GM18502 (cell line): Measurements from ENCODE around the gene GLT6D1.
"Not testable (repeated sequence)": the region's sequence is repeated elsewhere in the genome, so short reads cannot be mapped to it uniquely, and the experiment has no call there.

ENCODE experiments used
- ATAC-seq: cut with Tn5 transposase; IDR thresholded peaks from one replicate; pipeline ENCODE4 v1.9.1; 2021; ENCODE audit warnings: mild to moderate bottlenecking; ENCODE audit not compliant: unreplicated experiment, poor library complexity

The GLT6D1 gene, protein sequence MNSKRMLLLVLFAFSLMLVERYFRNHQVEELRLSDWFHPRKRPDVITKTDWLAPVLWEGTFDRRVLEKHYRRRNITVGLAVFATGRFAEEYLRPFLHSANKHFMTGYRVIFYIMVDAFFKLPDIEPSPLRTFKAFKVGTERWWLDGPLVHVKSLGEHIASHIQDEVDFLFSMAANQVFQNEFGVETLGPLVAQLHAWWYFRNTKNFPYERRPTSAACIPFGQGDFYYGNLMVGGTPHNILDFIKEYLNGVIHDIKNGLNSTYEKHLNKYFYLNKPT

DNA sequence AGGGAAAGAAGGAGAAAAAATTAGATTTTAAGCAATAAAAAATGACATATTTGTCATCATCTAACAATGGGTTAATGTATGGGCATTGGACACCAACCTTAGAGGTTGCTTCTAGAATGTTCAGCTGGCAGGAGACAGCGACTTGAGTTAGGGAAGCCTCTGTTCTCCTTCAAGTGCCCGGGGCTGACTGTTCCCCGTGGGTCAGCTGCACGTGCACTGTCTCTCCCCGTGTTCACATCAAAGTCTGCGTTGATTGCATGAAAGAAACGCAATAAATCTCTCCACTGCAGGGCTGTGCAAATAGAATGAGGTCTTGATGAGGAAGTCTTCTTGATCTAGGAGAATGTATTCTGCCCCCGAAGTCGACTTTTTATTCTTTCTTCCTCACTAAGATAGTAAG lies at the start of gene GLT6D1:
GLT6D1 (minus strand) TSS at position 345 of the 400 bp plus-strand sequence. CDS start 353 bp downstream, outside the sequence.
- no peak for ATAC-seq

DNA sequence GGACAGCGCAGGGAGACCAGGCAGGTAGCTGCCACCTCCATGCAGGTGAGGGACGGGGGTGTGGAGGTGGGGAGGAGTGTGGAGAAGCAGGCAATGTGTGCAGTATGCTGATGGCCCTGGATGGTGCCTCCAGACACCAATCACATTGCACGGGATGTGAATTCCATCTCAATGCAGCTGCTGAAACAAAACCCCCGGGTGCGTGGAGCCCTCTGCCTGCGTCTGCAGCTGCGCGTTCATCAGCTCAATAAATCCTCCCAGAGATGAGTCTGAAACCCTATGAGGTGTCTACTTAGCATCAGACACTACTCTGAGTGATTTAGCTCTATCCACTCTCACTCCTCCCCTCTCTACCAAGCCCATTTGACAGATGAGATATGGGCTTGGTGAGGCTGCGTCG lies 49.7 kb upstream of the GLT6D1 start:
- no peak for ATAC-seq

DNA sequence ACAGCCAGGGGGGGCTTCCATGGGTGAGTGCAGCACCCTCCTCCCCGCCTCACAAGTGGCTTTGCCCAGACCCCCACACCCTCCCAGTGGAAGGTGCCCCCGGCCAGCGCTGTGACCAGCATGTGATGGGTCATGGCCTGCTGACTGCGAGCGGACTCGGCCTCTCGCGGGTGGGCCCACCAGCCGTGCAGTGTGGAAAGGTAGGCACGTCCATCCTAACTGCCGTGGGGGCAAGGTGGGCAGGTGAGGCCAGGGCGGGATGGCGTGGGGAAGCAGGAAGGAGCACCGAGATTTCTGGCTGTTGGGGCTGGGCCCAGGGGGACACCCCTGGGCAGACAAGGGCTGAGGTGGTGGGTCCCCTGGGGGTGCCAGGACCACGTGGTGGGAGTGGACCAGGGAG lies 47.9 kb upstream of the GLT6D1 start:
- no peak for ATAC-seq

DNA sequence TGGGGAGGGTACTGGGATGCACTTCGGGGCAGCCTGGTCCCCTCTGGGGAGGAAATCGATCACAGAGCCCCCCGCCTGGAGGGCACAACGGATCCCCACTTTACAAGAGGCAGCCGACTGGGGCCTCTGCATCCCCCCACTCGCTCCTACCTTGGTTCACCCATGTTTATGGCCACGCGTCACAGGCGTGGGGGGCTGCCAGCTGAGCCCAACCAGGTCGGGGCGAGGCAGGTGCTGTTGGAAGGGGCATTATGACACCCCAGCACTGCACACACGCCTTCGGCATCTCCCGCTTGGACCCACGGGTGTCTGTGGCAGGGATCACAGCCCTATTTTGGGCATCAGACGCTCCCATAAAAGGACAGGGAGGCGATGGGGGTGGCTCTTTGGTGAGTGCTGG lies 45.4 kb upstream of the GLT6D1 start:
- ATAC-seq, result no peak

DNA sequence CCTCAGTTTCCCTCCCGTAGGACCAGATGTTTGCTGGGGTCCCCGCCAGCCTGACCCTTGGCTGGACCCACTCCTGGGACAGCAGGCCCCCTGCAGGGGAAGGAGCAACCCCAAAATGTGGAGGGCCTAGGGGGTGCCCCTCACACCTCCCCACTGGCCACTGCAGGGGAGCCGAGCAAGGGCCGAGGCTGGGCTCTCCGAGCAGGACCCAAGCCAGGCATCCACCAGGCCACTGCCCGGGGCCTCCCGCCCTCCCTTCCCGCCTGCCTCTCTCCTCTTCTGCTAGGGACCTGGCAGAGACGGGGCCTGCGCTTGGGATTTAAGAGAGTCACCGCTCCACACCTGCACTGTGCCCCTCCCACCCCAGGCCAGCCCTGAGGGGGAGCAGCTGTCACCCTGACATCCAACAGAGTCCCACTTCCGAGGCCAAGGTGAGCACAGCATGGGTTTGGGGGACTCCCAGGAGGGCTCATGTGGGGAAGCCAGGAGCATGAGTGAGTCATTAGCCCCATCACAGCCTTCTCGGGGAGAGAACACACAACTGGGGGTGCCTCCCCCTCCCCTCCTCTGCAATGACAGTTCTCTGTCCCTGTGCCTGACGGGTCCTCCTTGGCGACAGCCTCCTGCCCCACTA lies 44.2 kb upstream of the GLT6D1 start:
- no peak for ATAC-seq

DNA sequence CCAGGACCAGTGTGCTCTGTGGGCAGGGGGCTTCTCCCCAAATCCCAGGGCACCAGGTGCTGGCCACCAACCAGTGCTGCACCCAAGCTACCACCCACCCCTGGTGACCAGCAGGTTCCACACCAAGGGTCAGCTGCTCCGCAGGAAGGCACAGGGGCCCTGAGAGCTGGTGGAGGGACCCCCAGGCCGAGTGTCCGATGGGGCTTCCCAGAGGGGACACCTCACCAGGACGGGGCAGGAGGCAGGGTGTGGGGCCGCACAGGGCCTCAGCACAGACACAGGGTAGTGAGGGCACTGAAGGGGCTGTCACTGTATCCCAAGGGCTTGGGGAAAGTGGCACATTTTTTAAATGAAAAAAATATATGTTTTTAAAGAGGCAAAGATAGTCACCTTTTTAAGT lies 41.8 kb upstream of the GLT6D1 start:
- no peak for ATAC-seq

DNA sequence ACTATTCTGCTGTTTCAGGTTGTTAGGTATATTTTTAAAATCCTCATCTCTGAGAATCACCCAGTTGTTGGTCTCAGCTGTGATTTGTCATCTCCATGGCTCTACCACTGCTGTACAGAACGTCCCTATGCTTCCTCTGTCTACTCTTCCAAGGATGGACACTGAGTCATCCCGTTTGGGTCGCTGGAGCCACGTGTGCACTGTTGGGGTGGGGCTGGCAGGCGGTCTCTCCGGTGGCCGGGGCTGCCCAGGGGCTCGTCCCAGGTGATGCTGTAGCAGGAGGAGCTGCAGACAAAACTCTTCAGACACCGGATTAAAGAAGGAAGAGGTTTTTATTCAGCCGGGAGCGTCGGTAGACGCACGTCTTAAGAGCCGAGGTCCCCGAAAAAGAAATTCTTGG lies 40.7 kb upstream of the GLT6D1 start:
- no peak for ATAC-seq

DNA sequence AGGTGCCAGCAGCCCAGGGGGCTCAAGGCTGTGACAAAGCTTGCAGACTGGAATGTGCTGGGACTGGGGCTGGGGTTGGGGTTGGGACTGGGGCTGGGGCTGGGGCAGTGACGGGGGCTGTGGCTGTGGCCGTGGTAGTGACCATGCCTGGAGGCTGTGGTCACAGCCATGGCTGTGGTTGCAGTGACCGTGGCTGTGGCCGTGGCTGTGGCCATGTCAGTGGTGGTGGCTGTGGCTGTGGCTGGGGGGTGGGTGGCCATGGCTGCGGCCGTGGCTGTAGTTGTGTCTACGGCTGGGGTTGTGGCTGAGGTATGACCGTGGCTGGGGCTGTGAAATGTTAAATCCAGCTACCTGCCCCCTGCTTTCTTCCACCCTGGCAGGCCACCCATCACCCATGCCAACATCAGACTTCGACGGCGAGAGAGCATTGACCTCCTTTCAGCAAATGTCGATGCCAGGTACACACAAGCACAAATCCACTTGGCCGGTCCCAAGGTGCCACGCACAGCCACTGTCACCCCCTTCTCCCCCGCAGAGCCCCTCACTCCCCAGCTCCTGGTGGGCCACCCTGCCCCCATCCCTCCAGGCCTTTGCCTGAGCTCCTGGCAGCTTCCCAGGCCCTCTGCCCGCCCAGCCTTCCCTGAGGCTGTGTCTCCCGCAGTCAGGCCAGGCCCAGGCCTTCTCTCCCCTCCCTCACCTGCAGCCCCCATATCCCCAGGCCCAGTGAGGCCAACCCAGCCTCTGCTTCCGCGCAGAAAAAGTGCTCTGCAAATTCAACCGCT lies 39.1 kb upstream of the GLT6D1 start:
- no peak for ATAC-seq

DNA sequence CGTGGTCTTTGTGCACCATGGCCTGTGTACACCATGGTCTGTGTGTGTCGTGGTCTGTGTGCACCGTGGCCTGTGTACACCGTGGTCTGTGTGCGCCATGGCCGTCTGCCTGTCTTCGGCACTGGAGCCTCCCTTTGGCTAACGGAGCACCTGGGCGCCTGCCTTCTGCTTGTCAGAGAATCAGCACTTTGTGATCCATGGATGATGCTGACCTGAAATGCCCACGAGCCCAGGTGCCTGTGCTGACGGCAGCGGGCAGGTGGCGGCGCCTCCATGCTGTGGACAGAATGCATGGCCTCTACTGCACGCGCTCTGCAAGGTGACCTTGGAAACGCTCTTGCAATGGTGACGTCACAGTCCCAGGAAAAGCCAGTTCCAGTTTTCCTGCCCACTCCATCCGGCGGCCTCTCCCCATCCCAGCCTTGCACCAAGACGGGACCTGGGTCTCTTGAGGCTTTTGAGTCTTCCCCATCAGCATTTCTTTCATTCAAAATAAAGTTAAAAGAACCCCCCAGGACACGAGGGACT lies 38.4 kb upstream of the GLT6D1 start:
- no peak for ATAC-seq

DNA sequence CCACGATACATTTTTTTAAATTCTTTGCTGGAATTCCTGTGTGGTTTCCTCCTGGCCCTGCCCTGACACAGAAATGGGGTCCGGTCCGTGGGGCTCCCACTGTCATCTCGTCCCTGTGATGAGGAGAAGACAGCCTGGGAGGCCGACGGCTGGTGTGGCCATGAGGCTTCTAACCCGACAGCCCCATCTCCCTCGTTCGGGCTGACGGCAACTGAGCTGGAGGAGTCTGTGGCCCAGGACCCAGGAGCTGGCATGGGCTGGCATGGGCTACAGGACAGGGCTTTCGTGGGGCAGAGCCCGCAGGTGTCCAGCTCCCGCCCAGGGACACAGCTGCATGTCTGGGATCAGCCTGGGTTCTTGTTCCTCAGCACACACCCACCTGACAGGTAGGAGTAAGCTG lies 37.6 kb upstream of the GLT6D1 start:
- ATAC-seq, result no peak

DNA sequence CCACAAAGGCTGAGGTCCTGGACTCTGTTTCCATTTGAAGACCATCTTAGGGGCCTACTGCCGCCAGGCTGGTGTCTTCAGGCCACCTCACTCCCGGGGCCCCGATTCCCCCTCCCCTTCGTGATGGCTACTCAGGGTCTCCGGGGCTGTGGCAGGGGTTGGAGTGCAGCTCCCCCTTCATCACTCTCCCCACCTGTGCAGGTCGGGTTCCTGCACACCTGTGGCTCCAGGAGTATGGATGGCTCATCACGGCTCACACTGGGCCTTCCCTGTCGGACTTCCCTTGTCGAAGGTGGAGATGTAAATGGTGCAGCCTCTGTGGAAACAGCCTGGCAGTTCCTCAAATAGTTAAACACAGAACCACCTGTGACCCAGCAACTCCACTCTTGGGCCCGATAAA lies 35.6 kb upstream of the GLT6D1 start:
- ATAC-seq, result no peak

DNA sequence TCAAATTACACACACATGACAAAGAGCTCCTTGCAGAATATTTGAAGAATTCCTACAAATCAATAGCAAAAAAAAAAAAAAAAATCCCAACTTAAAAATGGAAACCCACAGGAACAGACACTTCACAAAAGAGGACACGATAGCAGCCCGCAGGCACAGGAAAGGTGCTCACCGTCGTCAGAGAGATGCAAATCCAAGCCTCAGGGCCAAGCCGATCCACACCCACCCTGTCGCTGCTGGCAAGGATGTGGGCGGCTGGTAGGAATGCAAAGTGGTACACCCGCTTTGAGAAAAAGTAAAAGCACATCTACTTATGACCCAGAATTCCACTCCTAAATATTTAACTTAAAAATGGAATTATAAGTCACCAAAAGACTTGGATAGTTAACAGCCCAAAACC lies 34.6 kb upstream of the GLT6D1 start:
- no peak for ATAC-seq

DNA sequence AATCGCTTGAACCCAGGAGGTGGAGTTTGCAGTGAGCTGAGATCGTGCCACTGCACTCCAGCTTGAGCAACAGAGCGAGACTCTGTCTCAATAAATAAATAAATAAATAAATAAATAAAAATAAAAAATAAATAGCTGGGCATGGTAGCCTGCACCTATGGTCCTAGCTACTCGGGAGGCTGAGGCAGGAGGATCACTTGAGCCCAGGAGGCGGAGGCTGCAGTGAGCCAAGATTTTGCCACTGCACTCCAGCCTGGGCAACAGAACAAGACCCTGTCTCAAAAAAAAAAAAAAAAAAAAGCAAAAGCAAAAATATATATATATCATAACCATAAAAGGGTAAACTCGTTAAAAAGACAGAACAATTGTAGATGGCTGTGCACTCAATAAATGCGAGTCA lies 33.4 kb upstream of the GLT6D1 start:
- ATAC-seq, result not testable (repeated sequence)

DNA sequence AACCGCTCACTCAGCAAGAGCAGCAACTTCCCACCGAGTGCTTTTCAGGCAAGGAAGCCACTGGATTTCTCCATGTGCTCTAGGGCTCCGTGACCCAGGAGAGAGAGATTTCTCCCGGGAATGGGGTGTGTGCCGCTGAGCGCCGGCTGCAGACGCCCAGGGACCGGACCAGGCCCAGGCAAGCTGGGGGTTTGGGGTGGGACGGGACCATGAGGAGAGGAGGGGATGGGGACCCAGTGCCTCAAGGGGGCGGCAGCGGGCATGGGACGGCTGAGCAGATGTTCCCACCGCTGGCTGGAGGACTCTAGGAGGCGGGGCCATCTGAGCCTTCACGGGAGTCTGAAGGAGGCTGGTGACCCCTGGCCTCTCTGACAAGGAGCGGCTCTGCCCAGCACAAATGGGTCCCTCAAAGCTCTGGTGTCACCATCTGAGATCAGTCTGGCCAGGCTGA lies 32.3 kb upstream of the GLT6D1 start:
- ATAC-seq, result no peak

DNA sequence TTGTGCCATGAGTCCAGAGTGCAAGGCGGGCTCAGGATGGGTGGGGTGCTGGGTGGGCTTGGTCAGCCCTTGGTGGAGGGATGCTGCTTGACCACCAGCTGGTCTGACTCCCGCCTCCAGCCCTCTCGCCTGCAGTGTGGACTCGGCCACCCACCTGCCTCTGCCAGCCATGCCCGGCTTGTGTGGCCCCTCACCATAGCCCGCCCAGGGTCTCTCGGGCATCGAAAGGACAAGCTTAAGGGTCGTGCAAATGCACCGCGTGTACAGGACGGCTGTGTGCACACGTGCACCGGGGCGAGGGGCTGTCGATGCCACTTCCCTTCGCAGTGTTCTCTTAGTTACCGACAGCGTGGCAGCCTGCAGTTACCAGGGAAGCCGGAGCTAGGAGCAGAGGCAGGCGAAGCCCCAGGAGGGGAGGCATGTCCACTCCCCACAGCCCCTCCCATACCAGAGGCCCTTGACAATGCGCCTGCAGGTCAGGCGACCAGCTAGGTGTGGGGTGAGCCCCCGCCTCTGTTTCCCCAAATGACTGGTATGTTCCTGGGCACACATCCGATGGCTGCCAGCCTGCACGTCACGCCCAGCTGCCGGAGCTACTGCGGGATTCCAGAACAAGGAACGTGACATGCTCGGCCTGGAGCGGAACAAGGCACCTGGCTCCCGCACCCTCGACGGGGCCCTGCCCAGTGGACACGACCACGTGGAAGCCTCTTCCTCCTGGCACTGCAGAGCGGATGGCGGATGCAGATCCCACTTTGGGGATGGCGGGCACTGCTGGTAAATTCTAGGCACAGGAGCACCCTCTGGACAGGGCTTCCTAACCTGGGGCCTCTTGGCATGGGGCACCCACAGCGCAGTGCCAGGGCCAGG lies 31.6 kb upstream of the GLT6D1 start:
- no peak for ATAC-seq

DNA sequence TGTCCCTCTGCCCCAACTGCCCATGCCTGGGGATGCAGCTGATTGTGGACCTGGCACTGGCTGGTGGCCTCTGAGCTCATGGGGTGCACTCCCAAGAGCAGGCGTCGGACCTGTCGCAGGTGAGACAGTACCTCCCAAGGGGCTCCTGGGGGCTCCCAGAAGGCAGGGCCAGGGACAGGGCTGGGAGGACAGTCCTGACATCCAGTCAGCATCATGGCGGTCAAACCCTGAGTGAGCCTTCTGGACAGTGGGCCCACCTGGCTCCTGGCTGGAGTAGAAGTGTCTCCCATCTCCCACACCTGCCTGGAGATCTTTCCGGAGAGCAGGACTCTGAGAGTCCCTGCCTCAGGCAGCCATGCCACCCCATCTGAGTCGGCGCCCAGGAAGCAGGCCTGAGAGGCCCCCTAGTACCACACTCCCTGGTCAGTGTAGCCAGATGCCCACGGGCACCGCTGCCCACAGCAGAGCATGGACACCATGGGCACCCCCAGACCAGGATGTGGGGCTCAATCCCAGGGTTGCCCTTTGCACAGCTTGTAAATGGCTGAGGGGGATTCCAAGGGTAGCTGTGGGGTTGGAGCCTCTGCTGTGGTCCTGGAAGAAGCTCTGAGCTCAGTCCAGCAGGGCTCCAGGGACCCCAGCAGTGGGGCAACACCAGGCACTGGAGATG lies 30.4 kb upstream of the GLT6D1 start:
- no peak for ATAC-seq

DNA sequence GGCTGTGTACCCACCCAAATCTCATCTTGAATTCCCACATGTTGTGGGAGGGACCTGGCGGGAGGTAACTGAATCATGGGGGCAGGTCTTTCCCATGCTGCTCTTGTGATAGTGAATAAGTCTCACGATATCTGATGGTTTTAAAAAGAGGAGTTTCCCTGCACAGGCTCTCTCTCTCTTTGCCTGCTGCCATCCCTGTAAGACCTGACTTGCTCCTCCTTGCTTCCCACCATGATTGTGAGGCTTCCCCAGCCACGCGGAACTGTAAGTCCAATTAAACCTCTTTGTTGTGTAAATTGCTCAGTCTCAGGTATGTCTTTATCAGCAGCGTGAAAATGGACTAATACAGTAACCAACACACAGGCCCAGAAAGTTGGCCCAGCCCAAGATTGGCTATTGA lies 29.7 kb upstream of the GLT6D1 start:
- ATAC-seq, result not testable (repeated sequence)

DNA sequence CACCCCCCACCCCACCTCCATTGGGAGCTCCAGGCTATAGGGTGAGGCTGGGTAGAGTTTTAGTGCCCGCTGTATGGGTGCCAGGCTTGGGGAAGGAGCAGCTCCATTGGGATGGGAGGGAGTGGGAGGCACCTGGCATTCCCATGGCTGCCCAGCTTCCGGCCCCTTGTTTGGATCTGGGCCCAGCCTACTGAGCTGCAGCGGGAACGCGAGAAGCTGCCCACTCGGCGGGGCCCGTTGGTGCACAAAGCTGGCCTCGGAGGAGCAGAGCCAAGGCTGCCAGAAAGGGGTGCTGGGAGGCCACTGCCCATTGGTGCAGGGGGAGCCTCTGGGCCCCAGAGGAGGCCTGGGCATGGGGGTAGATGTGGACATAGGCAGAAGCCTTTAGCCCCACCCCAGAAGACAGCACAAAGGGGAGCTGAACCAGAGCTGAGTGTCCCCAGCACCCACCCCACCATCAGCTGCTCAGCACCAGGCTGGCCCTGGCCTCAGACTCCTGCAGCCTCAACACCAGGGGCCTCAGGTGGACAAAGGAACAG lies 28.2 kb upstream of the GLT6D1 start:
- ATAC-seq, result no peak
